ENCODE results near the gene ZYG11A.

ZYG11A gene

GRCh38 chr1:52877554-52877953 lies 35.0 kb downstream of the ZYG11A start:
- DNase-seq (ENCODE audit: low spot score) = no peak

DNA sequence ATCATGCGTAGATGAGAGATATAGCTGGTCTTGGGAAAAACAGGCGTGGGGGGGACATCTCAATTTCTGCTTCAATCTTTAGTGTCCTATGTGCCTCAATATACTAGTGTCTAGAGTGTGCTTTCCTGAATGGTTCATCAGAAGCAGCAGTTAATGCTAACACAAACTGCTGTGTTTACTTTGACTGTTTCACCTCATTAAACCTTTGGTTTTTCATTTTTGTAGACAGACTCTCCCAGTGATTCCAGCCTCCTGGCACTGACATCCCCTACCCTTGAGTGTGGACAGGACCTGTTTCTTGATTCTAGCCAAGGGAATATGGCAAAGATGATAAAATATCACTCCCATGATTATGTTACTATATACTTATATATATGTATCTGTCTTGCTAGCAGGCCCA lies 37.6 kb downstream of the ZYG11A start:
- no peak for DNase-seq (ENCODE audit: low spot score)

DNA sequence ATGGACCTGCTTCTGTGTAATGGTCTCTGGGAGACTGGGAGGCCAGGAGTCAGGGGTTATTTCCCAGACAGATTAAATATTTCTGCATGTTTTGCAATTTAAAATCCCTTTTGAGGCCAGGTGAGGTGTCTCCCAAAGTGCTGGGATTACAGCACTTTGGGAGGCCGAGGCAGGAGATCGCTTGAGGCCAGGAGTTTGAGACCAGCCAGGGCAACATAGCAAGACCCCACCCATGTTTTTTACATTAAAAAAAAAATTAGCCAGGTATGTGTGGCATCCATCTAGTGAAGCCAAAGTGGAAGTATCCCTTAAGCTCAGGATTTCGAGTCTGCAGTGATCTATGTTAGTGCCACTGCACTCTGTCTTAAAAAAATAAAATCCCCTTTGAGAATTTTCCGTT lies 44.9 kb downstream of the ZYG11A start:
- no peak for DNase-seq (ENCODE audit: low spot score)

DNA sequence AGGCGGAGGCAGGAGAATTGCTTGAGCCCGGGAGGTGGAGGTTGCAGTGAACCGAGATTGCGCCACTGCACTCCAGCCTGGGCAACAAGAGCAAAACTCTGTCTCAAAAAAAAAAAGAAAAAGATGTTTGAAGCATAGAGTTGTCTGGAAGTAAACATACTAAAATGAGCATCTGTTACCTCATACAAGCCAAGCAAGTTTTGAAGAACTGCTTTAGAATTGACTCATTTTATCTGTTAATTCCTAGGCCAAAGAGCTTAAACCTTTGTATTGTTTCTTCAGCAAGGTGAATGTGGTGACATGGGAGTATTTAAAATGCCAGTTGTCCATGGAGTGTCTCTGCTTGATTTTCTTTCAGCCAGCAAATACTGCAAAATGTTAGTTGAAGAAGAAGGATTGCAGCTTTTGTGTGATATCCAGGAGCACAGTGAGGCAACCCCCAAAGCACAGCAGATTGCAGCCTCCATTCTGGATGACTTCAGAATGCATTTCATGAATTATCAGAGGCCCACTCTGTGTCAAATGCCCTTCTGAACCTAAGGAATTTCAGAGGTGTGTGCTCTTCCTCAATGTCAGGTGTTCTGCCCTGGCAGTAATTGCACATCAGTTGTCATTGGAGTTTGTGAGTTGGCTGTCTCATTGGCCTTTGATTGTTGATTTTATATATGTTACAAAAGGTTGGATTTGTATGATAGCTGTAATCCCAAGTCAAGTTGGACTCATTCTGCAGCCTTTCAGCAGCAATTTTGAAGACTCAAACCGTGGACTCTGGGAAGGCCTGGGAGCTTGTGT lies 50.1 kb downstream of the ZYG11A start:
- DNase-seq (ENCODE audit: low spot score) = no peak

DNA sequence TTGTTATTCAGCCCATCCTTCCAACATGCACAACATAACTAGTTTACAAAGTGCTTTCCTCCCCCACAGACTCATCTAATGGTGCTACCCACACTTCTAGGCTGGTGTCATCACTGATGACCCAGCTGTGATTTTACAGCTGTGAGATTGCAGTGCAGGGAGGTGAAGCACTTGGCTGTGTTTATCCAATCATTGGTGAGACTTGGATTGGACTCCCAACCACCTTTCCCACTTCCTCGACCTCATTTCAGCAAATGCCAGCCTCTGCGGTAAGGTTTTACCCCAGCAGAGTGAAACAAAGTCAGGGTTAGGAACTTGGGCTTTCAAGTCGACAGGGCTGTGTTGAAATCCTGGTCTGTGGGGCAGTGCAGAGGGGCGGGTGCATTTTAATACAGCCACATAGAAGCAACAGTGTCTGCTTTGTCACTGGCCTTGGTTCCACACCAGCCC lies 56.9 kb downstream of the ZYG11A start:
- no peak for DNase-seq (ENCODE audit: low spot score)

- no peak for DNase-seq (ENCODE audit: low spot score)
Observed at GRCh38 chr1:52900402-52900801, 57.8 kb downstream of the ZYG11A start.

- DNase-seq (ENCODE audit: low spot score) = no peak
Observed at GRCh38 chr1:52901384-52901783, 58.8 kb downstream of the ZYG11A start.

- DNase-seq (ENCODE audit: low spot score) = no peak
Observed at GRCh38 chr1:52904208-52904926, 61.8 kb downstream of the ZYG11A start.

DNA sequence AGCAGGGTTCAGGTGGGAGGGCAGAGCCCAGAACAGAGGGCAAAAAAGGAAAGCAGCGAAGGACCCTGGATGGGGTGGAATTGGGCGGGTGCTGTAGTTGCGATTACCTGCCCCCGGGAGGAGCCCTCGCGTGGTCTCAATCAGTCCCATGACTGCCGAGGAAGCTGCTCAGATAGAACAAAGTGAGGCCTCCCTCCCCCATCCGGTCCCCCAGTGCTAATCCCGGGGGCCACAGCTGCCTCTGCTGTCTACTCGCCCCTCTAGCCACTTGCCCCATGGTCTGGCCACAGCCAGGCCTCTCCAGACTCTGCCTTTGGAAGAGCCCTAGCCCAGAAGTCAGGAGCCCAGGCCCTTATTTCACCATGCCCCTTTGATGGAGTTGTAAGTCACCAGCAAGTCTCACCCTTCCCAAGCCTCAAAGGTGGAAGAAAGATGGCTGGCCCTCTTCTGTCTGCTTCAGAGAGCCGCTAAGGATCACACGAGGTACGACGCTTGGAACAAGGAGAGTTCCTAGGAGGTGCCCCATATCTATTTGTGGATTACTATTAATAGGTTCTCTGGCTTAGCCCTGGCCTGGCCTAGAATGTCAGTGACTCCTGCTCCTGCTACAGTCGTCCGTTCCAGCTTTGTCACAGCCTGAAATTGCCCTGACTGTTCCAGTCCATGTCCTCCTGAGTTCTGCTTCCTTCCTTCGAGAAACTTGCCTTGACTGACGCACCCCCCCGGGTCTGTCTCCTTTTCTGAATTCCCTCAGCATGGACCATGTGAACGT lies 62.6 kb downstream of the ZYG11A start:
- peak; percentile 12 for DNase-seq (ENCODE audit: low spot score)

DNA sequence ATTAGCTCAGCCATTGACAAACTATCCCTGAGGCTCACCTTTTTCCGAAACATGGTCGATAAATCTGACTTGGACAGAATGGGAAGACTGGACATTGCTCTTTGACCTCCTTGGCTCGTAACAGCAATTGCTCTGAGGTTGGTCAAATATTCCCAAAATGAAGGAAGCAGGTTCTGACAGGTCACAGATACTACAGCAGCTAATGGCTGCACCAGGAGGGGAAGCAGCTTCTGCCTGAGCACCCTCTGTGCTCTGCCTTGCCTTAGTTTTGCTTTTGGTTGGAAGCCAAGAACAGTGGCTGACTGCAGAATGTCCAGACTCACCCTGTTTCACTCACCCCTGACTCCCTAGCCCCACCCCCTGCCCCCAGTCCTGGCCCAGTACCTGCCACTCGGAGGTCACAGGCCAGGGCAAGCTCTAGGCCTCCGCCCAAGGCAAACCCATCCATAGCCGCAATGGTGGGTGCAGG lies 63.6 kb downstream of the ZYG11A start:
- DNase-seq (ENCODE audit: low spot score) = no peak

DNA sequence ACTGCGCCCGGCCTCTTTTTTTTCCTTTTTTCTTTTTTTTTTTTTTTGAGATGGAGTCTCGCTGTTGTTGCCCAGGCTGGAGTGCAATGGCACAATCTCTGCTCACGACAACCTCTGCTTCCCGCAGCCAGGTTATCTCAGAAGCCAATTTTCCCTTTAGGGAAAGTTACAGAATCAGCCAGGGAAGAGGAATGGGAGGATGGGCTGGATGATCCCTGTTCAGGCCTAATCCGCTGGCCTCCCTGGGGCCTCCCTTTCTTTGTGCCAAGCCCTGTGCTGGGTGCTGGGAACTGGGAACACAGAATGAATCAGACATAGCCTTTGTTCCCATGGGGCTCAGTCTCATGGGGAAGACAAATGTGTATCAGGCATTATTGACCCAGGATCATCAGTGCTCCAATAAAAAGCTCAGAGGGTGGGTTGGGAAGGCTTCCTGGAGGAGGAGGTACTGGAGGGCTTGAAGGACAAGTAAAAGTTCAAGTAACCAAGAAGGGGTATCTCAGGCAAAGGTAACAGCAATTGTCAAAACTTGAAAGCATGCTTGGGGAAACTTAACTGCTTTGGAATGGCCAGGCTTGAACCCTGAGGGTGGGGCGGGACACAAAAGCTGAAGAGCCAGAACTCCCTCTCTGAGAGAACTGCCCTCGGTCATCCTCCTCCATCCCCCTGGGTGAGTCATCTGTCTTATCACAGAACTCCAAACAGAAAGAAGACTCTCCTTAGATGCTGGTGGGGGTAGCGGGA lies 64.7 kb downstream of the ZYG11A start:
- no peak for DNase-seq (ENCODE audit: low spot score)

DNA sequence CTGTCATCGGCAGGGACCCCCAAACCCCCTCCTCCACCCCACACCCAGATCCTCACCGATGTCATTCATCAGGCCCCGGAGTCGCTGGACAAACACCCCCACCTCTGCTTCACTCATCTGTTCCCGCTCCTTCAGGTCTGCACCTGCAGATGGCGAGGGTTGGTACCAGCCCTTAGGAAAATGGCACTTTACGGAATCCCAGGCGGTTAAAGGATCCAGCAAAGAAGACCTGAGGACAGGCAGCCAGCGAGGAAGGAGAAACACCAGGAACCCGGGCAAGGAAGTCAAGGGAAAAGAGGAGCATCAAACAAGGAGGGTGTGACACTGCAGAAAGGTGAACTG lies 65.2 kb downstream of the ZYG11A start:
- no peak for DNase-seq (ENCODE audit: low spot score)

DNA sequence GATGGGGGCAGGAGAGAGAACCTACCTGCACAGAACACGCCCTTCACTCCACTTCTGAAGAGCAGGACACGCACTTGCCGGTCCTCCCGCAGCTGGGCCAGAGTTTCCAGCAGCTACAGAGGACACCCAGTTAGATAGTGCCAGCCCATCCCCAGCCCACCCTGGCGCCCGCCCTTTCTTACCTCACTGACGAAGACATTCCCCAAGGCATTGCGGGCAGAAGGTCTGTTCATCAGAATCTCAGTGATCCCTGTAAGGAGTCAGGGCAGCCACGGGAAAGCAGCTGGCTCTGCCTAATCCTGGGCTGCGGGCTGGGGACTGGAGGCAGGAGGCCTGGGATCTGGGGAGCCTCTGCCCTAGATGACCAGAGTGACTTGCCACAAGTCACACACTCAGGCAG lies 69.0 kb downstream of the ZYG11A start:
- no peak for DNase-seq (ENCODE audit: low spot score)

GRCh38 chr1:52913014-52913413 lies 70.5 kb downstream of the ZYG11A start:
- DNase-seq (ENCODE audit: low spot score) = no peak

DNA sequence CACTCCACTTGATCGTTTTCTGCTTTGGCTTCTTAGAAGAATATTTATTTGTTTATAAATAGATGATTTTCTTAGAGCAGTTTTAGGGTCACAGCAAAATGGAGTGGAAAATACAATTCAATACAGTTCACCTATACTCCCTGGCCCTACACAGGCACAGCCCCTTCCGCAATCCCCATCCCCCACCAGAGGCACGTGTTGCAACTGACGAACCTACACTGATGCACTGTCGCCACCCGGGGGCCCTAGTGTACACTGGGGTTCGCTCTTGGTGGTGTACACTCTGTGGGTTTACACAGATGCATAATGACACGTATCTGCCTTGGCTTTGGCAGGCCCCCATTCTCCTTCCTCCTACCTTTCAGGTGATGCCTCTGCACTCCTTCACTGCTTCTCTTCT lies 71.0 kb downstream of the ZYG11A start:
- DNase-seq (ENCODE audit: low spot score) = no peak

DNA sequence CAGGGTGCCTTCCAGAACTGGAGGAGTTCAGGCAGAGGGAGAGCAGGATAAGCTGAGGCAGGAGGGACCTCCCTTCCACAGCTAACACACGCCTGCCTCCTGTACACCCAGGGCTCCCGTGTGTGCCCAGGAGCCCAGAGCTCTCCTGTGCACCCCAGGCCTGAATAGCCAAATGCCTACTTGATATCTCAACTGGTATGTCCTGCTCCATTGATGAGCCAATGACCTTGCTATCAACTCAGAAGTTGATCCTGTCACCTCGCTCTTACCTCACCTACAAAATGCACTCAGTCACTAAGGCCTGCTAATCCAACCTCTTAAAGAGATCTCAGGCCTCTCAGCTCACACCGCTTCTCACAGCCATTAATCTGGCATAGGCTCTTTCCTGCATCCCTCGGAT lies 71.9 kb downstream of the ZYG11A start:
- no peak for DNase-seq (ENCODE audit: low spot score)

DNA sequence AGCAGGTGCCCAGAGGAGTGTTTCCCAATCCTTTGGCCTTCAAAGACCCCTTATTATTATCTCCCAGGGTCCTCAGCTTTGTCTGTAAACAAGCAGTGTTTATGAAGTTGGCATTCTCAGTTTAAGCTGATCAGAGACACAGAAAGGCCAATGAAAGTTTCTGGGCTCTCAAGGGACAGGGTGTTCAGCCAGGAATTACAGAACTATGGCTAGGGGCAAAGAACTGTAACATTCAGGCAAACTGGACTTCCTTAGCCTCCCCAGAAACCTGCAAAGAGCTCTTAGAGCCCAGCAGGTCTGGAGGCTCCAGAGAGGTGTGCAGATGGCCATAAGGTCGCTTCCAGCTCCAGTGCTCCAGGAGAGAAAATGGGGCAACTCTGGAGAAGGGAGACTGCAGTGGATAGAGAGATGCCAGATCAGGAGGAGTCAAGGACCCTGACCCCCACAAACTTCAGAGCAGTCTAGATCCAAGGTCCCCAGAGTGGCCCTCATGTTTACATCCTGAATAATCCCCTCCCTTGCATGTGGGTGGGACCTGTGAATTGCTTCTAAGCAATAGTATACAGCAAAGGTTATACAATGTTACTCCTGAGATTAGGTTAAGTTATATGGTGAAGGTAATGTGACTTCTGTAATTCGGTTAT lies 72.8 kb downstream of the ZYG11A start:
- DNase-seq (ENCODE audit: low spot score) = no peak

DNA sequence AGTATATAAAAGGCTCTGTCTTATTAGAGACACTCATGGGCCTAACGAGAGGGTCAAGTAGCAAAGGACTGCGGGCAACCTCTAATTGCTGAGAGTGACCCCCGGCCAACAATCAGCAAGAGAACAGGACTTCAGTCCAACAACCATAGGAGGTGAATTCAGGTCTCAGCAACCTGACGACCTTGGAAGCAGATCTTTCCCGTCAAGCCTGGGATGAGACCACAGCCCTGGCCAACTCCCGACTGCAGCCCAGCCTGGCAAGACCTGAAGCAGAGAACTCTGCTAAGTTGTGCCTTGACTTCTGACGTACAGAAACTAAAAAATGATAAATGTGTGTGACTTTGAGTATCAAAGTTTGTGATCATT lies 73.3 kb downstream of the ZYG11A start:
- no peak for DNase-seq (ENCODE audit: low spot score)

DNA sequence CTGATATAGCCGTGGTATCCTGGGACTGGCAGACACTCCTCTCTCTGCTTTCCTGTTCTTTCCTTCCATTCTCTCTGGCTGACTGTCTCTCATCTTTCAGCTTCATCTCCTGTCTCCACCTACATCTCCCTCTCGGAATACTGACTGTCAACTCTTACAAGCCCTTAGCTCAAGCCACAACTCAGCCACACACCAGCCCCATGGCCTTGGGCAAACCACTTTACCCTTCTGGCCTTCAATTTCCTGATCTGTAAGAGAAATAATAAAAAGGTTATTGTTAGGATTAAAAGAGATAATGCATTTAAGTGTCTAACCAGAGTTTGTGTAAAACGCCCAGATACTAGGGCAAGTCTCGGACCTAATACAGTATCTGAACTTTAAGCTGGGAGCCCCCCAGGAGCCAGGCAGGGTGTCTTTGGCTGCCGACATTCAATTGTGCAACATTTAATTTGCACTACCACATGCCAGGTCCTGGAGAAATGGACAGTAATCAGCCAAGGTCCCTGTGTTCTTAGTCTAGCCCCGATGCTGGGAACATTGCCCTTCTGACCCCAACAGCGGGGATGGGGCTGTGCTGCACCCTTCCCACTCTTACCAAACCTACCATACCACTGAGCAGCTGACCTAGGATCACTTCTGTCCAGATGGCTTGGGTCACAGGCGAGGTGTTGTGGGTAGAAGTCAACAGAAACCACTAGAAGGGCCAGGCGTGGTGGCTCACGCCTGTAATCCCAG lies 73.8 kb downstream of the ZYG11A start:
- no peak for DNase-seq (ENCODE audit: low spot score)

DNA sequence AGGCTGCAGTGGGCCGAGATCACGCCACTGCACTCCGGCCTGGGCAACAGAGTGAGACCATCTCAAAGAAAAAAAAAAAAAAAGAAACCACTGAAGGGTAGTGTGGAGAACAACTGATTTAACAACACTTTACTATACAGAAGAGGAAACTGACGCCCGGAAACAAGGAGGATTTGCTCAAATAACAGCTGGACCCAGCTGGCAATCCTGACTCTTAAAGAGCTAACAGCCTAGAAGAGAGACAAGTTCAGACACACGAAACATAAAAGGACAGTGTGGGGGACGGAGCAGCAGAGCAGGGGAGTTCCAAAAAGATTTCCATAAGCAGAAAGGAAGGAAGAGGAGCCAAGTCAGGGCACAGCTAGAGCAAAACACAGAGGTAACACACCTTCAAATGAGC lies 74.6 kb downstream of the ZYG11A start:
- DNase-seq (ENCODE audit: low spot score) = no peak

DNA sequence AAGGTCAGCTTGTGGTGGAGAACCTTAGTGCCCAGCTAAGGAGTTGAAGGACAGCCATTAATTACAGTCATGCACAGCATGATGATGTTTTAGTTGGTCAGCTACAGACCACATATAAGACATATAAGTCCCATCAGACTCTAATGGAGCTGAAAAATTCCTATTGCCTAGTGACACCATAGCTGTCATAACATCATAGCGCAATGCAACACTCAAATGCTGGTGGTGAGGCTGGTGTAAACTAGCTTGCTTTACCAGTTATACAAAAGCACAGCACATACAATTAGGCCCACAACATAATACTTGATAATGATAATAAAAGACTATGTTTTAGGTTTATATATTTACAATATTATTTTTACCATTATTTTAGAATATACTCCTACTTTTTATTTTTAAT lies 75.0 kb downstream of the ZYG11A start:
- DNase-seq (ENCODE audit: low spot score) = no peak
